ENCODE data around the gene OR2T4.

DNA sequence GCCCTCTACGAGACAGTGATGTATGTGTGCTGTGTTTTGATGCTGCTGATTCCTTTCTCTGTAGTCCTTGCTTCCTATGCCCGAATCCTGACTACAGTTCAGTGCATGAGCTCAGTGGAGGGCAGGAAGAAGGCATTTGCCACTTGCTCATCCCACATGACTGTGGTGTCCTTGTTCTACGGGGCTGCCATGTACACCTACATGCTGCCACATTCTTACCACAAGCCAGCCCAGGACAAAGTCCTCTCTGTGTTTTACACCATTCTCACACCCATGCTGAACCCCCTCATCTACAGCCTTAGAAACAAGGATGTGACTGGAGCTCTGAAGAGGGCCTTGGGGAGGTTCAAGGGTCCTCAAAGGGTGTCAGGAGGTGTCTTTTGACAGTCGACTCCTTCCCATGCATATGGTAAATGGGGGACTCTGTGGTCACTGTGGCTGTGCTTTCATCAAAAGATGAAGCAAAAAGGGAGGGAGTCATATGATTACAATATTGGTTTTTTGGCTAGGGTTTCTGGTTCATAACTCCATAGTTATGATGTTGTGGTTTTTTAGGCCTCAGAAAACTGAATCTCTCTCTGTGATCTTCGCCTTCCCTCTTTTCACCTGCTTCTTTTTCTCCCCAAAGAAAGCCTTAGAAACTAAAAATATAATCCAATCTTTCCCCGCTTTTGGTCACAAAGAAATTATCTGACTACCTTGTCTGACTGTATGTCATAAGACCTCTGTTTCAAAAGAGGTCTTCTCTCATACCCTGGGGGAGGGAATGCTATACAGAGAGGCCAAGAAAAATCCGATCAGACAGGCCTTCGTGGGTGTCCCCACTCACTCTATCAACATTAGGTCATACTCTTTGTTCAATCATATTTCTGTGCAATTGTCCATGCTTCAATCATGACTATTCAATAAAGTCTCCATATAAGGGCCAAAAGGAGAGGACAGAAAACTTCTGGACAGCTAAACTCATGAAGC is 45.5 kb downstream of the OR2T4 start:
- TF ChIP-seq EP300 (IDR thresholded peaks at IDR 0.05; ENCODE audit: borderline replicate concordance in 1 of 2, control insufficient read depth in 1 of 2, low read depth in 2 of 2, low read length in 2 of 2): peak; percentile 8 to 26; a peak in 1 of 4 replicates
- TF ChIP-seq, protein P1, sequence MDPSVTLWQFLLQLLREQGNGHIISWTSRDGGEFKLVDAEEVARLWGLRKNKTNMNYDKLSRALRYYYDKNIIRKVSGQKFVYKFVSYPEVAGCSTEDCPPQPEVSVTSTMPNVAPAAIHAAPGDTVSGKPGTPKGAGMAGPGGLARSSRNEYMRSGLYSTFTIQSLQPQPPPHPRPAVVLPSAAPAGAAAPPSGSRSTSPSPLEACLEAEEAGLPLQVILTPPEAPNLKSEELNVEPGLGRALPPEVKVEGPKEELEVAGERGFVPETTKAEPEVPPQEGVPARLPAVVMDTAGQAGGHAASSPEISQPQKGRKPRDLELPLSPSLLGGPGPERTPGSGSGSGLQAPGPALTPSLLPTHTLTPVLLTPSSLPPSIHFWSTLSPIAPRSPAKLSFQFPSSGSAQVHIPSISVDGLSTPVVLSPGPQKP (IDR thresholded peaks at IDR 0.05; ENCODE audit: low read depth, low read length): no peak
- TF ChIP-seq ZZZ3 (IDR thresholded peaks at IDR 0.05; ENCODE audit: control insufficient read depth, insufficient read length, low read depth): no peak
